HG03039 (cell line): Measurements from ENCODE around the gene HOXA2.

Experiments
- ATAC-seq: cut with Tn5 transposase; IDR thresholded peaks from one replicate; pipeline ENCODE4 v1.9.1; 2021; ENCODE audit warnings: mild to moderate bottlenecking, moderate library complexity; ENCODE audit not compliant: unreplicated experiment

Gene HOXA2

DNA sequence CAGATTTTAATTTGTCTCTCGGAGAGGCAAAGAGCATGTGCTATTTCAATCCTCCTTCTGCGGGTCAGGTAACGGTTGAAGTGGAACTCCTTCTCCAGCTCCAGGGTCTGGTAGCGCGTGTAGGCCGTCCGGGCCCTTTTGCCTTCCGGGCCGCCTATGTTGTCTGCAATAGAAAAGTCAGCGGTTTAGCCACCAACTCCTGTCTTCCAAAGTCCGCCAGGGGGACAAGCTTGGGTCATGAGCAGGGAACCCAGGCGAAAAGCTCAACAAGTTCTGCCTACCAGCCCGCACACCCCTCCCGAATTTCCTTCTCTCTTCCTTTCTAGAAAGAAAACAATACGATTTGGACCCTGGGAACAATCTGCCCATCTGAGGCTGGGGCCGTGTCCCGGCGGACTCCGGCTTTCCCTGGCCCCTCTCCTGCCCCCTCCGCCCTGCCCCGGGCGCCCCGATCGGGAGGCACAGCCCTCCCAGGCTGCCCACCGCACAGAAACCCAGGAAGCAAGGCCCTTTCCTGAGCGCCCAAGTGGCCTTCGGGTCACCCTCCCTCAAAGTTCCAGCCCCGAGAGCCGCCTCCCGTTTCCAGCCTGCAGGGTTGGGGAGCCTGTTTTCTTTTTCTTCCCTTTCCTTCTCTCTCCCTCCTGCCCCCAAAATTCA, 39.6 kb upstream of the HOXA2 start:
- no peak for ATAC-seq

DNA sequence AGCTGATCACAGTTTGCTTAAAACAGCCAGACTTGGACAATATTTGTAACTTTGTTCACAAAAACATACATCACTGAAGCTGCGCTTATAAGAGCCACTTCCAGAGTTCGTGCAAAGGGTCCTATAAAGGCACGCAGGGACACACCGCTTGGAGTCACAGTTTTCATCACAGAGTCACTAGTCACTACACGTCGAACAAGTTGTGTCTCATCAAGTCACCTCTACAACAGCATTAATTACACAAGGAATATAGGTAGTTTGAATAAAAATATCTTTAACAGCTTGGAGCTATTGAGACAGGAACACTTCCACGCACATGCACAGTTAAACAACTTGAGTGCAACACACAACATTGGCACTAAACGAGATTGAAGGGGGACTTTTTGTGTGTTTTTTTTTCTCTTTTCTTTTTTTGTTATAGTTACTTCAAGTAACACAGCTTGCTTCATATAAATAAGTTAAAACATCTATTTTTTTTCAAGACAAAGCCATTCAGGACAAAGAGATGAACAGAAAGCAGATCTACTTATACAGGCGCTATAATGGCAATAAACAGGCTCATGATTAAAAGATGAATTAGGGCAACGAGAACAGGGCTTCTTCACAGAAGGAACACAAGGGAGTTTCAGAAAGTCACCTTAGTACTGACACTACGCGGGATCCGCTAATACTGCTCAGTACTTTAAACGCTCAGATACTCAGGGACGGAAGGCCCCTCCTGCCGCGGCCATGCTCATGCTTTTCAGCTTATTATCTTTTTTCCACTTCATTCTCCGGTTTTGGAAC, 38.8 kb upstream of the HOXA2 start:
- ATAC-seq, result no peak

DNA sequence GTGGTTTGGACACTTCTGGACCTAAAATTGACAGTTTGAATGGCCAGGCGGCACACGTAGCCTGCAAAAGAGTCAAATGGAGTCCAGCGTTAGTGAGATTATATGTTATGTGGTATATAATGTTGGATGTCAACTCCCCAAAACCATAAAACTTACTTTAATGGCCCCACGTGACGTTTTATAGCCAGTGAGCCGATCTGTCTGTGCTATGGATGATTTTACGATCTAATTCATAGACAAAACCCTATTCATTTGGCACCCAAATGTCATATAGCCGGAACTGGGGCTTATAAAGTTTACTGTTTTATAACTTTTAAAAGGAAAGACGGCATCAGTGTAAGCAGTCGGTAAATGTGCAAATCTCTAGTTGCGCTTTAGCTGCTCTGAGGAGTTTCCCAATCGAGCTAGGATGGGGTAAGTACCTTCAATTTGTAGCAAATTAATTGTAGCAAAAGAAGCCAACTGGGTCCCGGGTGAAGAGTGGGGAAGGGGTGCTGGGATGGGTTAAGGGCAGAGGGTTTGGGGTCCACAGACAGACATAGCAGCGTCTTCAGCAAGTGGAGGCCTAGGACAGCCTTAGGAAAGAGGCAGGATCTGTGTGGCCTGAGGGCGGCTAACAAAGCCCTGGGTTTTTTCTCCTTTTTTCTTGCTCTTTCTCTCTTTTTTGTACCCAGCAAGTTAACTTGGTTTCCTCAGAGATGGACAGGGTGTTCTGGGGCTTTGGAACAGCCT, 37.8 kb upstream of the HOXA2 start:
- ATAC-seq, result no peak

DNA sequence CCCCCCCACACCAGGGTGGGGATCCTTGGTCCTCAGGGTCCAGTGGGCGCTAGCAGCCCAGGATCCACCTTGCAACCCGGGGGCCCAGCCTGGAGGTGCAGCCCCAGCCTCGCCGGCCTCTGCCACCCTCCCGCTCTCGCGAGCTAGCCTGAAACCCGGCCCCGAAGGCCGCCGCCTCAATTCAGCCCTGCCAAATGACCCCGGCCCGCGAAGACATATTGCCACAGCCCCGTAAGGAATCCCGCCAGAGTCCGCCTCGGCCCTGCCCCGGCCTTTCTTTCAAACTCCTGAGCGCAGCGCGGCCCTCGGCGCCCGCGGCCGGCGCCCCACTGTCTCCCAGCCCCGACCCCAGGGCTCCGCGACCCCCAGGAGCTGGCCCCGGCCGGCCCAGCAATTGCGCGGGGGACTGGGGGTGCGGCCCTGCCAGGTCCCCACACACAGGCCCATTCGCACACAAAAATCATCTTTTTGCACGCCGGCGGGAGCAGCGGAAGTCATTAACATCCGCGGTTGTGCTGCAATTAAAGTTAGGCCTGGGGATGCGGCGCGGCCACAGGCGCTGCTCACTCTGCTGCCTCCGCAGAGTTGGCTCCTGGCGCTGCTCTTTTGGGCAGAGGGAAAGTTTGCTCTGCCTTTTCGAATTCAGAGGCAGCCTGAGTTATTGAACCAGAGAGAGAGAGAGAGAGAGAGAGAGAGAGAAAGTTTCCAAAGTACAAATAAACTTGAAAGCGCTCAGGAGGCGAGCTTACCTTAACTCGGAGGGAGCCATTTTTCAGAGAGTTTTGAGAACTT, 37.0 kb upstream of the HOXA2 start:
- ATAC-seq, result no peak

DNA sequence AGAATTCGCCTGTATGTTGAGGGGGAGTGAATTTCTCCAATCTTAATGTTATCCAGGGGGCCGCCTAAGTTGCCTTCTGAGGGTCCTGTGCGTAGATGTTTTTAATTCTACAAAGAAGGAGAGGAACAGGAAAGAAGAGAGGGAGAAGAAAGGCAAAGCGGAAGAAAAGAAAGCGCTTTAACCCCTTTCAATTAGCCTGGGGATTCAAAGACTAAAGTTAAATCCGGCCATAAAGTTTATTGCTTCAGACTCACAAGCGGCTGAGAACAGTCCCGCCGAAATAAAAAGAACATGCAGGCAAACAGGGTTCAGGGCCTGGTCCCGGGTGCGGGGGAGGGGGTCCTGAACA, 36.5 kb upstream of the HOXA2 start:
- ATAC-seq, result no peak

DNA sequence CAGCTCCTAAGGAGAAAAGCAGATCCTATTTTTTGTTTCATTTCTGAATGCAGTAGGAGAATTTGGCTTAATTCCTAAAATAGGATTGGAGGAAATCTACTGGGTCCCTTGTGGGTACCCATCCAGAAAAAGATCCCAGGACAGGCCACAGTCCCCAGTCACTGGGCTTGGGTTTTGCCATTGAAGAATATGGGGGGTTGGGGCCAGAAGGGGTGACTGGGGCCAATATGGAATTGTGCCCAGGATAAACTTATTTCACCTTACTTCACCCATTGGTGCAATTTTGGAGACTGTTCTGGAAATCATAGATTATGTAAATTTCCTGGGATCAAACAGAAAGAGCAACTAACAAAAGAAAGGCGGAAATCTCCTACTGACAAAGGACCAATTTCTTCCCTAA, 36.0 kb upstream of the HOXA2 start:
- ATAC-seq, result no peak

DNA sequence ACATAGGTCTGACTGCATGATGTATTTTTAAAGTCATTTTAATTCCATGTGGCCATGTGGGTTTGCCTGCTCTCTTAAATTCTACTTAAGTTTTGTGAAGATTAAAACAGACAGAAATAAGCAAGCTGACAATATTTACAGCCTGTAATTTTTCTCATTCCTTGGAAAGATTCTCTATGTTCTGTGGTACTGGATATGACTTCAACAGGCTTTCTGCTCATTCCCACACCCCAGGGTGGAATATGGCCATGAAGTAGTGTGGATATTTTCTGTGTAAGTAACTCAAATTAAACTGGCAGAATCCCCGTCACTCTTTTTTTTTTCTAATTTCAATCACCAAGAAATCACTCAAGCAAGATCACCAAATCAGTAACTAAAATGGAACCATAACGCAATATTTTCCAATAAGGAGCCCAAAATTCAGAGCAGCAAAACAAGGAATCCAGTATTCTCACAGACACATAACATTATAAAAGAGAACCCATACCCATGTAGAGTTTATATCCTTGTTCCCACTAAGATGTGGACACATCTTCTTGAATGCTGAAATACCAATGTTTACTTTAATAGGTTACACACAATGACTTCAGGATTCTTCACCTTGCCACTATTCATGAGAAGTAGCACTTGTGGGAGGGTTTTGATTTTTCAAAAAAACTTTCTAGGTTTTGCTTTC, 35.3 kb upstream of the HOXA2 start:
- ATAC-seq, result no peak

DNA sequence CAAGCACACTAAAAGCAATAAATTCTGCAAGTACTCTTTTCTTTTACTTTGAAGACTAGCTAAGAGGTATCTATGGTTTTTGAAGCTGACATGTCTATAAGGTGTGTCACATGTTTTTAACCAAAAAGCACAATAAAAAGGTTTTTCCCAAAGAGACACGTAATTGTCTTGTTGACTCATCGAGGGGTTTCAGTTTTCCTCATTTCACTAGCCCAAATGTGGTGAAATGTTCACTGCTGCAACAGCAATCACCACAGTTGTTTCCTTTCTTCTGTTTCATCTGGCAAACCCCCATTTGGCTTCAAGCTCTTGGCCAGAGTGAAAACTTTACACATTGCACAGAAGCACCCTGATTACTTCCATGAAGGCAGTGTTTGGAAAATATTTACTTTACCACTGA, 31.9 kb upstream of the HOXA2 start:
- peak; percentile 49 for ATAC-seq

DNA sequence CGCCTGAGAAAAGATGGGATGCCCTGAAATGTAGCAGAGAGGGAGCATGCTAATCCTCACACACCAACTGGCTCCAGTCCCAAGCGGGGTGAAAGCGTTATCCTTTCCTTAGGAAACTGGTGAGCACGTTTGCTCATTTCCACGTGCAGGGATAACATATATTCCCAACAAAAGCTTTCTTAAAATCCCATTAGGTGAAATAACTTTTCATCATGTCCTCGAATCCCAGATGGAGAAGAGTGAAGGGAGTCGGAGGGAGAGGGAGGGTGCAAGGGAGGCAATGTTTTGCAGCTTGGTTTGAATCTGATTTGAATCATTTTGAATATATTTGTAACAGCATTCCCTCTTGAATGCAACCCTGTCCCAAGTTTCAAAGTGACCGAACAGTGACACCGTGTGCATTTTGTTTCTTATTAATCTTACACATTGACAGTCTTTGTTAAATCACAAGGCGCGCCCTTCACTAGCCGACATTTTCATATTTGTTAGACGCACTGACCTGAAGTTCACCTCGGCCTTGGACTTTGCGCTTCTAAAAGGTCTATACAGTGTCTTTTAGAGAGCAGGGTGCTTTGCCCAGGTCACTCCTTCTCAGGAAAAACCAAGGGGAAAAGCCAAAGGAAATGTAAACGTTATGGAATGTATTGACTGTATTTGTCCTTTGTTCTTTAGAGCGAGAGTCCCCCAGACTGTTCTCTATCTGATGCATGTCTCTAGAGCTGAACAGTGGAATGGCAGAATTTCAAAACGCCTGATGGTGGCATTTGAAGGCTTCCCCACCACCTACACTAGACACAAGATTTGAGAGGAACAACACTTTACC, 31.1 kb upstream of the HOXA2 start:
- ATAC-seq, result no peak

DNA sequence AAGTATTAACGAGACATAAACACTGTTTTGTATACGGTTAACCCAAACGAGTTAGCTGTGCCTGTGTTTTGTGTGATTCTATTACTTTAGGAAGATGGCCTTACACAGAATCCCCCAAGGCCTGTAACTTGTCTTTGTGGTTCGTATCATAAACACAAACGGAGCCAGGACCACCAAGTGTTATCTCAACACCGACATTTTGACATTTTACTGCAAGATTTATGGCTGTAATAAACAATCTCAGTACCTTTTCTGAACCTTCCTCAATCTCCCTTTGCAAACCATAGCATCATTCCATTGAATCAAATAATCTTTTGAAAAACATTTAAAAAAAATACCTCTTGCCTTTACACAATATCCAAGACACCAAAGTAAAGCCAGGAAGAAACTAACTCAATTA, 30.5 kb upstream of the HOXA2 start:
- no peak for ATAC-seq

DNA sequence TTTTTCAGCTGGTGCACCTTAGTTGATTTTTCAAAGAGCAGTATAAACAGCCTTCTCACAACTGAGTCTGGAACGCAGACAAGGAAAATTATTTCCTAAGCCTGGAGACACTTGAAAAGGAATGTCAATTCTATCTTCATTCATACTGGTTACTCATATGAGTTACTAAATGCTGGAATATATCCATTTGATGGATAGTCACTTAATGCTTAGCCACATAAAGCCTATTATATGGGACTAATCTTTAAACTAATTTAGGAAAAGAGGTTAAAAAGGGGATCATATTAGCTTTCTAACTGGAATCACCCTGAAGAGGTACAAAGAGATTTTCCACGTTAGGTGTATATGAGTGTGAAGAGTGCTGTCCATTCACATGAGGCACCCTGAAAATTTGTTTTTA, 29.7 kb upstream of the HOXA2 start:
- ATAC-seq, result no peak

DNA sequence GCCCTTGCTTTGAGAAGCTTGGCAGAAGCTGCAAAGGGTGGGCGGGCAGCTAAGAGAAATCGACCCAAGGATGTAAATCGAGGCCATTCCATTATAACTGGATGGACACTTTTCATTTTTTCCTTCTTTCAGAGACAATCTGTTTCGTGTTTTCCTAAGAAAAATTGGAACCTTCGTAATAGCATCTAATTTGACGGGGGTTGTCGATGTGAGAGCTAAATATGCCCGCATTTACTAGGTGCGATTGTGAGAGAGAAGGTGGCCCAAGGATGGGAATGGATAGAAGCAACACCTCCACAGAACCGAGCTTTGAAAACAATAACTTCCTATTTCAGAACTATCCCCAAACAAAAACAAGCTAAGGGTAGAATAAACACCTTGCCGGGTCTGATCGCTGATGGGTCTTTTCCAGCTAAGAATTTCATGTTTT, 28.9 kb upstream of the HOXA2 start:
- no peak for ATAC-seq

DNA sequence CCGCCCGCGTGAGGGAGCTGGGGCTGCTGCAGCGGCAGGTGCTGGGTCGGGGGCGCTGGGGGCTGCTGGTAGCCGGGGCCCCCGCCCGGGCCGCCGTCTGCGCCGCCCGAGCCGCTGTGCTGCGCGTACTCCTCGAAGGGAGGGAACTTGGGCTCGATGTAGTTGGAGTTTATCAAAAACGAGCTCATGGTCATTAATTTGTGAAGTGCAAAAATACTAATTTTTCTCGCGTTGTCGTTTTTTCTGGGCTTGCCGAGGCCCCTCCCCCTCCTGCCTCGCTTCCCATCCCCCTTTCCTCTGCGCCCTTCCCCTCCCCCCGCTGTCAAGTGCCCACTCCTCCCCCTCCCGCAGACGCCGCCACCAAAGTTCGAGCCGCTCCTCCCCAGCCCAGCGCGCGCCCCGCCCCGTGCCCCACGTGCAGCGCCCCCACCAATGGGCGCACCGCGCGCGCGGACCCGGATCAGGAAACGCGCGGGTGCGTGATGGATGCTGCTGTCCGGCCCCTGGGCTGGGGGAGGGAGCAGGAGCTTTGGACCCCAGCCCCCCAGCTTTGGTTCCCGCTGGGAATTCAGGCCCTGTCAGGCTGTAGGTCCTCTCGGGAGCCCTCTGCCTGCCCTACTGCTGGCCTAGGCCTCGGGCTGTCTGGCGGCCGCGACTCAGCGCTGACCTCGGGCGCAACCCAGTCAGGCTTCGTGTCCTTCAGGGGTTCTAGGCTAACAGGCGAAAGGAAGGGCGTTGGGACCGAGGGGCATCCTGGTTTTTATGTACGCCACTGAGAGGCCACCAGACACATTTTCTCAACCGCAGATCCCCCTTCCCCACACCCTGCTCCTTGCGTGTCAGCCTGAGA, 28.3 kb upstream of the HOXA2 start, which contains the start of gene HOXA4:
Gene HOXA4, minus strand, starts transcription at position 218 of the 850 bp plus-strand sequence. Its CDS starts 24 bp downstream, at position 194.
- no peak for ATAC-seq

DNA sequence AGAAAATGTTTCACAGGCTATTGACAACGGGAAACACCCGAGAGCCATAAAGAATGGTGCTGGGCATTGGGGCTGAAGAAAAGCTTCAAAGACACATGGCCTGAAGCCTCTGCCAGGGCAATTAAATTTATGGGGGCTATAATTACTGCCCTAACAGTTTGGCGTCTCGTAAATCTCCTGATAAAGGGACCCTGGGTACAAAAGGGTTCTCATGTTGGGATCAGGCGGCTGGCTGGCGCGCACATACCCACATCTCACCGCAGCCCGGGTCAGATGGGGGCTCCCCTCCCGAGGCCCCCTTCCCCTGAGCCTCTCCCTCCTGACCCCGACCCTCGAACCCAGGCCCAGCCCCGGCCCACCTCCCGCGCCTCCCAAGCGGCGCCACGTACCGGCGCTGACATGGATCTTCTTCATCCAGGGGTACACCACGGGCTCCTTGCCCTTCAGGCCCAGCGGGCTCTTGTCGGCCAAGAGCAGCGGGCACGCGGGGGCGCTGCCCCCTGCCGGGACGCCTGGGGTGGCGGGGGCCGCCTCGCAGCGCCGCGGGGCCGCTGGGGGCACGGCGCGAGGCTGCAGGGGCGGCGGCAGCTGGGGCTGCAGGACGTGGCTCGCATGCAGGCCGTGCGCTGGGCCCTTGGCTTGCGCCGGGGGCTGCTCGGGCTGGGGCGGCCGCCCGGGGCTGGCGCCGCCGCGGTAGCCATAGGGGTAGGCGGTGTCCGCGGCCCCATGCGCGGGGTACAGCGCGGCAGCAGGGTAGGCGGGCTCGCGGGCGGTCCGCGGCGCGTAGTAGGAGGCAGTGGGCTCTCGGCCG, 27.5 kb upstream of the HOXA2 start:
- ATAC-seq, result no peak

DNA sequence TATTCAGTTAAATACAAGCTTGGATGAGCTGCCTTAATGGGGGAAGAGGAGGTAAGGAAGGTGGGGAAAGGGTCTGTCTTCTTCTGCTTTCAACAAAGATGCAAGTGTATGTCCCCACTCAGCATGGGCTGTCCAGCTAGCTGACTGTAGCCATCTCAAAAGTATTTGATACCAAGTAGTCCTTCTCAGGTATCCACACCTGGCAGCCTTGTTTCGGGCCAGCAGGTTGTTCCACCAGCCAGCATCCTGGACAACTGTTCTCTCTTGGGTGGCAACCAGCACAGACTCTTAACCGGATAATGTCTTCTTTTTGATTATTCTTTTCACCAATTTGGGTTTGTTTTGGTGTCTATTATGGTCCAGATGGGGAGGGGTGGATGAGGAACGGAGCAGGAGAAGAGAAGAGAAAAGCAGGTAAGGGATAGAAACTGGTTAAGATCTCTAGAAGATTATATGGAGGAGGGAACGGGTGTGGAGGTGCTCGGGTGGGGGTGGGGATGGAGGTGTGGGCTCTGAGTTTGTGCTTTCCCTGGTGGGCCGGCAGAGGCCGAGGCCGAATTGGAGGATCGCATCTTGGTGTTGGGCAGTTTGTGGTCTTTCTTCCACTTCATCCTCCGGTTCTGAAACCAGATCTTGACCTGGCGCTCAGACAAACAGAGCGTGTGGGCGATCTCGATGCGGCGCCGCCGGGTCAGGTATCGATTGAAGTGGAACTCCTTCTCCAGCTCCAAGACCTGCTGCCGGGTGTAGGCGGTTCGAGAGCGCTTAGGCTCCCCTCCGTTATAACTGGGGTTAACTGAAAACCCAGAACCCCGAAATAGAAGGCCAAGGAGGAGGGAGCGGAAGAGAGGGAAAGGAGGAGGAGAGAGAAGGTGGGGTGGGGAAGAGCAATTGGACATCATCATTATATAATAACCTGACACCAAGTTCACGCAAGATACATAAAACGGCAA, 26.6 kb upstream of the HOXA2 start:
- ATAC-seq, result no peak

DNA sequence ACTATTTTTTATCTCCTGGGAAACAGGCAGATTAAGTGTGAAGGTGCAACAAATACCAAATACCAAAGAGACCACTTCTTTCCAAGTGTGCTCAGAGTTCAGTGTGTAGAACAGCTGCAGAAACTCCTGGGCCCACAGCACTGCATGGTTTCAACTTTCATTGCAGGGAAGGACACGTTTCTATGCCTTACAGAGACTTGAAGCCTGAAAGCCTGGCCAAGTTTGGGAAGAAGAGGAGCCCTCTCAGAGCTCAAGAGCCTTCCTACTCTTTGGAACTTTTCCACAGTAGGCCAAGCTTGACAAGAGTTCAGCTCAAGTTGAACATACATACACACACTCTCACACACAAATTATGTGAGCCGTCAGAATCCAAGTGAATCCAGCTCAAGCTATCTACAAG, 25.6 kb upstream of the HOXA2 start:
- no peak for ATAC-seq
